Stomach (tissue), 9 donors: Measurements from ENCODE around the gene ASTN2. TPM values are rescaled to one million over a fixed set of nuclear protein-coding genes. Genes with fewer than 3 reads are reported as not detected.

Source experiments
- DNase-seq, 2 donors: peaks; one replicate each; pipeline versions ENCODE4 v3.0.0 to v3.0.0-alpha.2; 2013 to 2019
- H3K27ac ChIP-seq, 5 donors: fragments of 200-600 bp in 4 of 5; sonication (generic) in 4 of 5; one replicate each; pipeline ENCODE4 v1.5.1; 2013 to 2019; ENCODE audit warnings: mild to moderate bottlenecking in 1 of 5, moderate library complexity in 1 of 5
- H3K27me3 ChIP-seq, 3 donors: fragments of 200-600 bp; sonication (generic); one replicate each; pipeline ENCODE4 v1.5.1; 2017 to 2019; ENCODE audit warnings: mixed run types in 1 of 3
- H3K36me3 ChIP-seq, 4 donors: fragments of 200-600 bp; sonication (generic); 1 replicate in 3 of 4; 2 replicates in 1 of 4; pipeline ENCODE4 v1.5.1; 2016 to 2019
- H3K4me1 ChIP-seq, 4 donors: fragments of 200-600 bp; sonication (generic); one replicate each; pipeline ENCODE4 v1.5.1; 2016 to 2019
- H3K4me3 ChIP-seq, 4 donors: fragments of 200-600 bp; sonication (generic) in 3 of 4; one replicate each; pipeline ENCODE4 v1.5.1; 2016 to 2019; ENCODE audit warnings: mild to moderate bottlenecking in 1 of 4
- H3K9me3 ChIP-seq, 4 donors: fragments of 200-600 bp; sonication (generic); one replicate each; pipeline ENCODE4 v1.5.1; 2016 to 2019
- CTCF ChIP-seq, 7 experiments: fragments of 450-650 bp in 4 of 7; fragments of 200-600 bp in 3 of 7; sonication (generic) in 3 of 7; IDR thresholded peaks; one replicate each; pipeline ENCODE4 v1.5.1; 2016 to 2019; ENCODE audit warnings: antibody characterized with exemption in 7 of 7, control low read depth in 2 of 7, mild to moderate bottlenecking in 1 of 7
- EP300 ChIP-seq: sonication (generic); formaldehyde crosslinking; IDR thresholded peaks from one replicate; pipeline ENCODE4 v1.6.1; 2017; ENCODE audit warnings: antibody characterized with exemption
- POLR2A ChIP-seq, 4 donors: fragments of 450-650 bp; IDR thresholded peaks; one replicate each; pipeline ENCODE4 v1.6.1; 2016; ENCODE audit warnings: antibody characterized with exemption in 4 of 4, control low read depth in 2 of 4, mild to moderate bottlenecking in 1 of 4, moderate library complexity in 1 of 4
- POLR2AphosphoS5 ChIP-seq, 3 donors: sonication (generic); formaldehyde crosslinking; IDR thresholded peaks; one replicate each; pipeline ENCODE4 v1.6.1; 2016; ENCODE audit warnings: antibody characterized with exemption in 3 of 3
- WGBS, 5 donors: extraction: QIAGEN DNeasy Blood & Tissue Kit in 3 of 5; methylation state at CpG; one replicate each; pipeline versions ENCODE4 v1.1.5 to v1.1.7; 2013 to 2018; 5-methylcytosine and 5-hydroxymethylcytosine counted together
- intact Hi-C: fragments of 100-400 bp; cut with DNase I; formaldehyde crosslinking; loops from one replicate; pipeline ENCODE4 v1.15.1; 2023; ENCODE audit warnings: low total_unique reads
- polyA plus RNA-seq, 3 donors: library from polyadenylated mRNA; stranded (reverse); fragments of 200-250 nt; gene quantifications; one replicate each; pipeline ENCODE4 v1.2.3, GENCODE V29; 2013
- total RNA-seq, 5 donors: library from RNA; depleted of rRNA; stranded (reverse); fragments of >200 nt; gene quantifications; one replicate each; pipeline versions ENCODE4 v1.1.0 to v1.2.3, GENCODE V29; 2014 to 2016
- donor health status: healthy with polysubstance abuse.
- donor health status: Bipolar disorder and iron deficiency.
- donor health status: healthy.

ASTN2 gene
- total and polyA plus RNA-seq, 8 donors: 2.1 to 22.3 (median 4.2) TPM; not detected in 1

GRCh38 chr9:116623715-116624114 lies 791.1 kb downstream of the ASTN2 start:
- no peak for DNase-seq
- H3K27me3 ChIP-seq: no peaks in the 10 kb centered on the region

GRCh38 chr9:116617389-116617788 lies 797.5 kb downstream of the ASTN2 start:
- no peaks in the 10 kb centered on the region for H3K27me3 ChIP-seq
- intact Hi-C loops: no loop called here
- no peak overlapping the region for H3K27ac ChIP-seq
- DNase-seq: no peak
- peaks cover 0 to 11% (median 3%) of the 10 kb centered on the region in 4 donors for H3K36me3 ChIP-seq
- TF ChIP-seq POLR2AphosphoS5 (IDR thresholded peaks at IDR 0.05) (no peak), CTCF (IDR thresholded peaks at IDR 0.05) (no peak), POLR2A (IDR thresholded peaks at IDR 0.05) (no peak), EP300 (no peak)
- no peak overlapping the region for H3K4me3 ChIP-seq
- 88 to 96% (median 94%) methylated on average over 3 of the region's 3 CpGs for WGBS, 5 donors
- no peaks in the 10 kb centered on the region for H3K9me3 ChIP-seq
- H3K4me1 ChIP-seq: peaks cover 0 to 2% (median 0%) of the 10 kb centered on the region in 4 donors

More at GRCh38 chr9:116623715-116624114, 791.1 kb downstream of the ASTN2 start:
- intact Hi-C loops: no loop called here
- Histone ChIP-seq H3K9me3 (no peaks in the 10 kb centered on the region), H3K4me3 (no peak overlapping the region), H3K4me1 (peaks cover 0 to 18% (median 3%) of the 10 kb centered on the region in 4 donors), H3K36me3 (peaks cover 0 to 6% (median 0%) of the 10 kb centered on the region in 4 donors), H3K27ac (peak overlapping the region in 1 of 5 donors; percentile 44)
- TF ChIP-seq EP300: no peak
- TF ChIP-seq POLR2A (IDR thresholded peaks at IDR 0.05): no peak
- 78 to 89% (median 81%) methylated on average over 4 of the region's 4 CpGs for WGBS, 5 donors

GRCh38 chr9:116616304-116616914 lies 798.4 kb downstream of the ASTN2 start:
- Histone ChIP-seq H3K4me1 (no peaks in the 10 kb centered on the region), H3K27me3 (no peaks in the 10 kb centered on the region), H3K36me3 (peaks cover 0 to 11% (median 3%) of the 10 kb centered on the region in 4 donors), H3K9me3 (no peaks in the 10 kb centered on the region), H3K4me3 (no peak overlapping the region), H3K27ac (no peak overlapping the region)
- WGBS, 5 donors: 42 to 56% (median 51%) methylated on average over 5 of the region's 5 CpGs
- TF ChIP-seq POLR2AphosphoS5 (IDR thresholded peaks at IDR 0.05) (no peak), POLR2A (IDR thresholded peaks at IDR 0.05) (no peak), EP300 (no peak), CTCF (IDR thresholded peaks at IDR 0.05) (no peak)
- no peak for DNase-seq
- intact Hi-C loops: no loop called here

GRCh38 chr9:116608064-116608463 lies 806.8 kb downstream of the ASTN2 start:
- H3K4me3 ChIP-seq: no peak overlapping the region
- H3K4me1 ChIP-seq: no peaks in the 10 kb centered on the region
- DNase-seq: no peak
- no peaks in the 10 kb centered on the region for H3K9me3 ChIP-seq
- intact Hi-C loops: no loop called here
- TF ChIP-seq POLR2A (IDR thresholded peaks at IDR 0.05) (no peak), CTCF (IDR thresholded peaks at IDR 0.05) (no peak)
- 89 to 100% (median 98%) methylated on average over 1 of the region's 1 CpG for WGBS, 5 donors
- no peak overlapping the region for H3K27ac ChIP-seq
- H3K36me3 ChIP-seq: no peaks in the 10 kb centered on the region
- no peaks in the 10 kb centered on the region for H3K27me3 ChIP-seq

GRCh38 chr9:116605904-116606341 lies 808.9 kb downstream of the ASTN2 start:
- intact Hi-C loops: no loop called here
- 79 to 92% (median 87%) methylated on average over 10 of the region's 10 CpGs for WGBS, 5 donors
- peak overlapping the region in 1 of 5 donors; percentile 44 for H3K27ac ChIP-seq

More at GRCh38 chr9:116605904-116606341, 808.9 kb downstream of the ASTN2 start:
- Histone ChIP-seq H3K9me3 (no peaks in the 10 kb centered on the region), H3K4me3 (no peak overlapping the region), H3K36me3 (no peaks in the 10 kb centered on the region), H3K27me3 (no peaks in the 10 kb centered on the region), H3K4me1 (no peaks in the 10 kb centered on the region)
- peak in 1 of 2 donors; percentile 28 for DNase-seq
- TF ChIP-seq EP300 (no peak), POLR2A (IDR thresholded peaks at IDR 0.05) (no peak), POLR2AphosphoS5 (IDR thresholded peaks at IDR 0.05) (no peak), CTCF (IDR thresholded peaks at IDR 0.05) (no peak)
